Colonic mucosa (tissue), 4 donors: ENCODE results near the gene INHBA. TPM values are rescaled to one million over a fixed set of nuclear protein-coding genes. Genes with fewer than 3 reads are reported as not detected.

ENCODE experiments used
- DNase-seq: peaks from one replicate; pipeline ENCODE4 v3.0.0-alpha.2; 2020
- H3K27ac ChIP-seq: fragments of 200-600 bp; one replicate; pipeline ENCODE4 v1.8.0; 2021
- H3K27me3 ChIP-seq: fragments of 200-600 bp; one replicate; pipeline ENCODE4 v1.8.0; 2021
- H3K36me3 ChIP-seq: fragments of 200-600 bp; one replicate; pipeline ENCODE4 v1.8.0; 2021
- H3K4me1 ChIP-seq: fragments of 200-600 bp; one replicate; pipeline ENCODE4 v1.8.0; 2021; ENCODE audit warnings: mild to moderate bottlenecking
- H3K4me3 ChIP-seq: fragments of 200-600 bp; one replicate; pipeline ENCODE4 v1.8.0; 2021
- H3K9ac ChIP-seq, 2 donors: one replicate each; pipeline ENCODE4 v1.7.0; 2013; ENCODE audit warnings: control low read depth in 2 of 2, low read depth in 2 of 2, low read length in 2 of 2
- H3K9me3 ChIP-seq: fragments of 200-600 bp; one replicate; pipeline ENCODE4 v1.8.0; 2021
- CTCF ChIP-seq: fragments of 200-600 bp; IDR thresholded peaks from one replicate; pipeline ENCODE4 v1.8.0; 2022; ENCODE audit warnings: antibody characterized with exemption, mild to moderate bottlenecking
- intact Hi-C: fragments of 100-400 bp; cut with DNase I; formaldehyde crosslinking; loops from one replicate; pipeline ENCODE4 v1.14.1; 2022
- total RNA-seq, 2 donors: library from RNA; stranded (reverse); fragmentation: NEBNext Ultra II Directional in 1 of 2; extraction: Animal tissue kit (Norgen Biotek cat#: 25700) in 1 of 2; gene quantifications; one replicate each; pipeline ENCODE4 v1.2.1, GENCODE V29; 2021
- donor health status: healthy.
- donor health status: DM: no; HTN: no; CAD: no.
- donor health status: DM: no; HTN: no; CAD: no.

The INHBA gene
- total RNA-seq, 2 donors from 2014 or later: 0.15 to 0.19 TPM

GRCh38 chr7:41705109-41705901 is 2.4 kb upstream of the INHBA start:
- intact Hi-C loops: loop anchor here (10.0 kb wide), 1 partner anchor 701 kb away; no protein-coding TSS in a partner anchor
- Histone ChIP-seq H3K27me3 (no peaks in the 10 kb centered on the region), H3K27ac (peak overlapping the region; percentile 59), H3K36me3 (no peaks in the 10 kb centered on the region), H3K9me3 (no peaks in the 10 kb centered on the region), H3K4me3 (peak overlapping the region; percentile 49), H3K4me1 (peaks cover 6% of the 10 kb centered on the region), H3K9ac (peak overlapping the region; percentile 54 to 81)
- DNase-seq: peak; percentile 87
- TF ChIP-seq CTCF: peak; percentile 64

DNA sequence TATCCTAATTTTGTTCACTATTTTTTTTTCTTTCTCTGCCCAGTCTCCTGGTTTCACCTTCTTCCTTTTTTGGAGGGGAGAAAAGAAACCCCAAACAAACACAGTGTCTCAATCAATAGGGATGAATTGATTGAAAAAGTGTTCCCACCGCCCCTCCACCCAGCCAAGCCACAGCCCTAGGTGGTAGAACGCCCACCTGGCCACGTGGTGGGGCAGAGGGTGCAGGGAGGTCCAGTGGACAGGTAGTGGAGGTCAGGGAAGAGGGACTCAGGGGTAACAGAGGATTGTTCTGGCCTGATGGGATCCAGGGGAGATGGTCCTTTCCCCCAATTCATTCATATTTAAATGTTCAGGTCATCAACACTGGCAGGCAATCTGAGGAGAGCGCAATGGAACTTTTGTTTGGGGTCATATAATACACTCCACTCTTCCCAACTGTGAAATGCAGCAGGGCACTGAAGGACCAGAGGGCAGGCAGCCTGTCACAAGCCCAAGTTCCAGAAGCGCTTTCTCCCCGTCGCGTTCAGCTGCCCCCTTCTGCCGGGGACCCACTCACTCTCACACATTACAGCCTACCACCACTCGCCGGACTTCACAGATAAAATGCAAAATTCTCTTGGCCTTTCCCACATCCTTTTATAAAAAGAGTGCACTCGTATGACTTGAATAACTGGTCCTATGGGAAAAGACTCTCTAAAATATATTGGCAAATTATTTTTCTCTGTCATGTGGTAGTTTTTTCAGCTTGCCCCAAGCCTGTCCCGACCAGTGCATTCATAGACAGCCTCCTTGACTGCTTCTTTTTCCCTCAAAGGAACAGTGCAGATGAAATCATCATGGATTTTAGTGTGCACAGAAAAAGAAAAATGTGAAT is 1.6 kb downstream of the INHBA start:
- TF ChIP-seq CTCF: no peak
- Histone ChIP-seq H3K4me3 (no peak overlapping the region), H3K4me1 (peaks cover 6% of the 10 kb centered on the region), H3K9me3 (no peaks in the 10 kb centered on the region), H3K27me3 (no peaks in the 10 kb centered on the region), H3K9ac (no peak overlapping the region), H3K27ac (no peak overlapping the region), H3K36me3 (no peaks in the 10 kb centered on the region)
- DNase-seq: no peak
- intact Hi-C loops: loop anchor here (10.0 kb wide), 1 partner anchor 697 kb away; no protein-coding TSS in a partner anchor

DNA sequence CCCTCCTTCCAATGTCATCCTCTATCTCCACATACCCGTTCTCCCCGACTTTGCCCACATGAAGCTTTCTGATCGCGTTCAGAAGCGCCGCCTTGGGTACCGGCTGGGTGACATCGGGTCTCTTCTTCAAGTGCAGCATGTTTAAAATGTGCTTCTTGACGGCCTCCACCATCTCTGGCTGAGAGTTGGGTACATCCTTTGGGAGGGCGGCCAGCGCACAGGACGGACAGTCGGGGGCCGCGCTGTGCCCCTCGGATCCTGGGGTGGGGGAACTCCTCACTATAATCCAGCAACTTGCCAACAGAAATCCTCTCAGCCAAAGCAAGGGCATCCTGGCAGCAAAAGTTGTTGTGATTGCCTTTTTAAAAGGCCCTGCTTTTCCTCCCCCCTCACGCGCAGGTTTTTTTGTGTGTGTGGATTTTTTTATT is 2.8 kb downstream of the INHBA start:
- no peaks in the 10 kb centered on the region for H3K4me1 ChIP-seq
- intact Hi-C loops: loop anchor here (10.0 kb wide), 1 partner anchor 695 kb away; no protein-coding TSS in a partner anchor
- H3K27ac ChIP-seq: no peak overlapping the region
- no peak for DNase-seq
- no peak for TF ChIP-seq CTCF
- H3K36me3 ChIP-seq: no peaks in the 10 kb centered on the region
- no peak overlapping the region for H3K9ac ChIP-seq
- H3K9me3 ChIP-seq: no peaks in the 10 kb centered on the region
- no peak overlapping the region for H3K4me3 ChIP-seq
- no peaks in the 10 kb centered on the region for H3K27me3 ChIP-seq

GRCh38 chr7:41699516-41699915 is 3.4 kb downstream of the INHBA start:
- Histone ChIP-seq H3K9ac (no peak overlapping the region), H3K4me1 (no peaks in the 10 kb centered on the region)
- TF ChIP-seq CTCF: no peak

GRCh38 chr7:41698726-41699125 is 4.2 kb downstream of the INHBA start:
- Histone ChIP-seq H3K4me3 (no peak overlapping the region), H3K9ac (no peak overlapping the region), H3K9me3 (no peaks in the 10 kb centered on the region), H3K27me3 (no peaks in the 10 kb centered on the region), H3K4me1 (no peaks in the 10 kb centered on the region), H3K36me3 (no peaks in the 10 kb centered on the region), H3K27ac (no peak overlapping the region)
- DNase-seq: no peak
- intact Hi-C loops: loop anchor here (5.0 kb wide), 1 partner anchor 1366 kb away; no protein-coding TSS in a partner anchor
- TF ChIP-seq CTCF: no peak

More at GRCh38 chr7:41699516-41699915, 3.4 kb downstream of the INHBA start:
- H3K9me3 ChIP-seq: no peaks in the 10 kb centered on the region
- intact Hi-C loops: loop anchor here (5.0 kb wide), 1 partner anchor 1367 kb away; no protein-coding TSS in a partner anchor
- DNase-seq: no peak
- no peaks in the 10 kb centered on the region for H3K27me3 ChIP-seq
- H3K36me3 ChIP-seq: no peaks in the 10 kb centered on the region
- no peak overlapping the region for H3K27ac ChIP-seq
- H3K4me3 ChIP-seq: no peak overlapping the region
